Omental fat pad (tissue), 4 donors: ENCODE measurements around the gene DRGX. TPM values are rescaled to one million over a fixed set of nuclear protein-coding genes. Genes with fewer than 3 reads are reported as not detected.

ENCODE experiments used
- ATAC-seq: fragments of 150-250 bp; one replicate; pipeline ENCODE4 v1.9.1; 2016; ENCODE audit warnings: mild to moderate bottlenecking, moderate library complexity; ENCODE audit not compliant: low FRiP score
- DNase-seq: peaks from one replicate; pipeline ENCODE4 v3.0.0-alpha.2; 2019; ENCODE audit warnings: low spot score
- CTCF ChIP-seq, 3 donors: fragments of 450-650 bp; IDR thresholded peaks; one replicate each; pipeline ENCODE4 v1.5.1; 2016 to 2017; ENCODE audit warnings: antibody characterized with exemption in 3 of 3, mild to moderate bottlenecking in 3 of 3, moderate library complexity in 2 of 3
- total RNA-seq, 4 donors: library from RNA; depleted of rRNA; stranded (reverse); fragments of >200 nt; gene quantifications; one replicate each; pipeline ENCODE4 v1.1.0, GENCODE V29; 2016

The DRGX gene
- total RNA-seq = not detected

- ATAC-seq (no peak), DNase-seq (no peak)
- no peak for TF ChIP-seq CTCF (IDR thresholded peaks at IDR 0.05)
These were observed at the start of gene DRGX for GRCh38 chr10:49395741-49396665. Gene DRGX, minus strand, starts transcription at chr10:49396089. Its CDS starts 649 bp downstream, at chr10:49395440.

GRCh38 chr10:49444349-49444748, 48.5 kb upstream of the DRGX start:
- no peak for ATAC-seq
- TF ChIP-seq CTCF (IDR thresholded peaks at IDR 0.05) = no peak
- no peak for DNase-seq

- no peak for TF ChIP-seq CTCF (IDR thresholded peaks at IDR 0.05)
- ATAC-seq (no peak), DNase-seq (no peak)
These were observed 47.0 kb upstream of the DRGX start for GRCh38 chr10:49442863-49443262.

GRCh38 chr10:49441488-49442476, 45.9 kb upstream of the DRGX start:
- TF ChIP-seq CTCF (IDR thresholded peaks at IDR 0.05) = no peak
- DNase-seq = no peak
- ATAC-seq = no peak

- TF ChIP-seq CTCF (IDR thresholded peaks at IDR 0.05) = no peak
- ATAC-seq (no peak), DNase-seq (no peak)
These were observed 39.3 kb upstream of the DRGX start for GRCh38 chr10:49435225-49435624.

GRCh38 chr10:49433069-49433468, 37.2 kb upstream of the DRGX start:
- DNase-seq (no peak), ATAC-seq (no peak)
- no peak for TF ChIP-seq CTCF (IDR thresholded peaks at IDR 0.05)
